Measurements from ENCODE around the gene RRH.

- TF ChIP-seq ZNF138 (CRISPR knock-in tag; conservative IDR thresholded peaks at IDR 0.05) (no peak), ZNF512 (CRISPR knock-in tag; IDR thresholded peaks at IDR 0.05; ENCODE audit: borderline replicate concordance) (no peak), CTCF (IDR thresholded peaks at IDR 0.05) (no peak), TP53 (CRISPR knock-in tag; IDR thresholded peaks at IDR 0.05) (no peak), CBFB (CRISPR knock-in tag; IDR thresholded peaks at IDR 0.05; ENCODE audit: low read depth) (no peak), E2F1 (CRISPR knock-in tag; IDR thresholded peaks at IDR 0.05) (no peak), ESRRA (CRISPR knock-in tag; IDR thresholded peaks at IDR 0.05; ENCODE audit: borderline replicate concordance) (no peak), NR3C1 (CRISPR knock-in tag; conservative IDR thresholded peaks at IDR 0.05; ENCODE audit: low read depth) (no peak), FOXK1 (CRISPR knock-in tag; IDR thresholded peaks at IDR 0.05) (no peak), HMGXB4 (CRISPR knock-in tag; IDR thresholded peaks at IDR 0.05) (no peak)
These were observed 11.7 kb upstream of the RRH start for GRCh38 chr4:109816082-109816442.
